Measurements from ENCODE around the gene OBSCN.

OBSCN gene

GRCh38 chr1:228289996-228290881 is 82.4 kb downstream of the OBSCN start:
- DNase-seq (no peak), ATAC-seq (no peak)

- no peak for DNase-seq
- no peak for ATAC-seq
Observed at GRCh38 chr1:228291906-228292608, 84.2 kb downstream of the OBSCN start.

GRCh38 chr1:228292609-228292911 is 84.7 kb downstream of the OBSCN start:
- no peak for DNase-seq
- no peak for ATAC-seq

GRCh38 chr1:228293393-228293792 is 85.5 kb downstream of the OBSCN start:
- DNase-seq (no peak), ATAC-seq (no peak)

- DNase-seq, result no peak
- ATAC-seq, result no peak
Observed at GRCh38 chr1:228293816-228294500, 86.1 kb downstream of the OBSCN start.

- ATAC-seq (no peak), DNase-seq (no peak)
Observed at GRCh38 chr1:228294717-228295116, 86.9 kb downstream of the OBSCN start.

- ATAC-seq, result no peak
- DNase-seq, result no peak
Observed at GRCh38 chr1:228295201-228295600, 87.4 kb downstream of the OBSCN start.

- ATAC-seq, result no peak
- no peak for DNase-seq
Observed at GRCh38 chr1:228295981-228296380, 88.1 kb downstream of the OBSCN start.

GRCh38 chr1:228297242-228297641 is 89.4 kb downstream of the OBSCN start:
- no peak for ATAC-seq
- DNase-seq, result no peak

- no peak for ATAC-seq
- no peak for DNase-seq
Observed at GRCh38 chr1:228297822-228298221, 90.0 kb downstream of the OBSCN start.

GRCh38 chr1:228298471-228298870 is 90.6 kb downstream of the OBSCN start:
- no peak for ATAC-seq
- DNase-seq, result no peak

GRCh38 chr1:228299211-228299610 is 91.4 kb downstream of the OBSCN start:
- ATAC-seq (no peak), DNase-seq (no peak)

GRCh38 chr1:228299901-228300300 is 92.1 kb downstream of the OBSCN start:
- no peak for DNase-seq
- ATAC-seq, result no peak

GRCh38 chr1:228302086-228302485 is 94.2 kb downstream of the OBSCN start:
- ATAC-seq (no peak), DNase-seq (no peak)

GRCh38 chr1:228303596-228303995 is 95.8 kb downstream of the OBSCN start:
- no peak for DNase-seq
- no peak for ATAC-seq

- DNase-seq (no peak), ATAC-seq (no peak)
Observed at GRCh38 chr1:228304225-228304624, 96.4 kb downstream of the OBSCN start.

GRCh38 chr1:228304766-228305395 is 97.0 kb downstream of the OBSCN start:
- no peak for ATAC-seq
- DNase-seq, result no peak

- no peak for DNase-seq
- ATAC-seq, result no peak
Observed at GRCh38 chr1:228305721-228306152, 97.9 kb downstream of the OBSCN start.

- DNase-seq (no peak), ATAC-seq (no peak)
Observed at GRCh38 chr1:228306275-228307217, 98.7 kb downstream of the OBSCN start.

- no peak for ATAC-seq
- no peak for DNase-seq
Observed at GRCh38 chr1:228307218-228308023, 99.6 kb downstream of the OBSCN start.
